Psoas muscle (tissue), 8 donors: ENCODE data around the gene TMEM116. TPM values are rescaled to one million over a fixed set of nuclear protein-coding genes. Genes with fewer than 3 reads are reported as not detected.
A peak's percentile ranks its signal among the peaks of the same experiment; 100 is the strongest.

Source experiments
- ATAC-seq, 4 donors: fragments of 200-7000 bp; cut with Tn5 transposase; one replicate each; pipeline ENCODE4 v1.9.1; 2020; ENCODE audit warnings: moderate library complexity in 3 of 4, mild to moderate bottlenecking in 2 of 4
- DNase-seq, 2 donors: peaks; one replicate each; pipeline ENCODE4 v3.0.0-alpha.2; 2020
- H3K27ac ChIP-seq: fragments of 200-600 bp; one replicate; pipeline ENCODE4 v1.8.0; 2022
- H3K27me3 ChIP-seq, 3 donors: fragments of 200-600 bp in 1 of 3; one replicate each; pipeline versions ENCODE4 v1.6.1 to v1.8.0; 2013 to 2022; ENCODE audit warnings: low read length in 2 of 3, mild to moderate bottlenecking in 2 of 3, moderate library complexity in 1 of 3; ENCODE audit not compliant: insufficient read depth in 3 of 3
- H3K36me3 ChIP-seq, 2 donors: fragments of 200-600 bp in 1 of 2; one replicate each; pipeline versions ENCODE4 v1.6.1 to v1.8.0; 2013 to 2022; ENCODE audit warnings: low read depth in 1 of 2, mild to moderate bottlenecking in 1 of 2, moderate library complexity in 1 of 2; ENCODE audit not compliant: insufficient read depth in 1 of 2
- H3K4me1 ChIP-seq: fragments of 200-600 bp; one replicate; pipeline ENCODE4 v1.8.0; 2022
- H3K4me3 ChIP-seq: fragments of 200-600 bp; one replicate; pipeline ENCODE4 v1.8.0; 2022; ENCODE audit warnings: mild to moderate bottlenecking
- H3K9me3 ChIP-seq: fragments of 200-600 bp; one replicate; pipeline ENCODE4 v1.8.0; 2022
- CTCF ChIP-seq: fragments of 200-600 bp; IDR thresholded peaks from one replicate; pipeline ENCODE4 v1.8.0; 2022; ENCODE audit warnings: antibody characterized with exemption
- WGBS, 3 donors: extraction: QIAGEN DNeasy Blood & Tissue Kit; methylation state at CpG; one replicate each; pipeline versions ENCODE4 v1.1.6 to v1.1.7; 2013; 5-methylcytosine and 5-hydroxymethylcytosine counted together
- intact Hi-C, 2 donors: fragments of 100-400 bp; cut with DNase I; formaldehyde crosslinking; loops; one replicate each; pipeline versions ENCODE4 v1.11.0 to v1.14.2; 2022
- polyA plus RNA-seq, 3 donors: library from polyadenylated mRNA; stranded (reverse); fragments of 200-250 nt; gene quantifications; one replicate each; pipeline ENCODE4 v1.2.3, GENCODE V29; 2013
- total RNA-seq, 4 donors: library from RNA; stranded (reverse); fragmentation: NEBNext Ultra II Directional in 2 of 4; extraction: Animal tissue kit (Norgen Biotek cat#: 25700) in 2 of 4; gene quantifications; one replicate each; pipeline versions ENCODE4 v1.2.1 to v1.2.4, GENCODE V29; 2021 to 2023
- donor health status: healthy with polysubstance abuse.
- donor health status: DM: no; HTN: no; CAD: no; lungs with moderate emphysema.
- donor health status: Bipolar disorder and iron deficiency.
- donor health status: healthy.
- donor health status: DM: yes; HTN: yes; CAD: no.
- donor health status: DM: no; HTN: no; CAD: no.
- donor health status: DM: no; HTN: no; CAD: no.
- donor health status: DM: yes; HTN: yes; CAD: no.

The TMEM116 gene
- total and polyA plus RNA-seq, 7 donors = 3.2 to 12.5 (median 5.4) TPM

- 57 to 61% (median 59%) methylated on average over 4 of the region's 4 CpGs for WGBS, 3 donors
- no peak for ATAC-seq
- peaks cover 11 to 92% of the 10 kb centered on the region in 2 donors for H3K36me3 ChIP-seq
Measured at GRCh38 chr12:112025808-112026375, 12.9 kb upstream of the TMEM116 start.

GRCh38 chr12:112023759-112024396 is 10.9 kb upstream of the TMEM116 start:
- 58 to 88% (median 73%) methylated on average over 4 of the region's 4 CpGs for WGBS, 3 donors
- peaks cover 3% of the 10 kb centered on the region for H3K4me1 ChIP-seq
- DNase-seq = no peak
- TF ChIP-seq CTCF = no peak
- H3K36me3 ChIP-seq = peaks cover 7 to 83% of the 10 kb centered on the region in 2 donors
- H3K9me3 ChIP-seq = no peaks in the 10 kb centered on the region
- no peak for ATAC-seq
- intact Hi-C loops = no loop called here
- no peak overlapping the region for H3K4me3 ChIP-seq
- no peak overlapping the region for H3K27ac ChIP-seq
- no peaks in the 10 kb centered on the region for H3K27me3 ChIP-seq

More at GRCh38 chr12:112025808-112026375, 12.9 kb upstream of the TMEM116 start:
- no peak overlapping the region for H3K27ac ChIP-seq
- no peak for DNase-seq
- H3K27me3 ChIP-seq = no peaks in the 10 kb centered on the region
- intact Hi-C loops = no loop called here
- H3K4me1 ChIP-seq = no peaks in the 10 kb centered on the region
- H3K9me3 ChIP-seq = no peaks in the 10 kb centered on the region
- H3K4me3 ChIP-seq = no peak overlapping the region
- no peak for TF ChIP-seq CTCF

GRCh38 chr12:112022241-112023016 is 9.5 kb upstream of the TMEM116 start:
- no peak overlapping the region for H3K4me3 ChIP-seq
- H3K9me3 ChIP-seq = no peaks in the 10 kb centered on the region
- no peak for TF ChIP-seq CTCF
- H3K36me3 ChIP-seq = peaks cover 5 to 76% of the 10 kb centered on the region in 2 donors
- 83 to 91% (median 86%) methylated on average over 11 of the region's 11 CpGs for WGBS, 3 donors
- H3K27me3 ChIP-seq = no peaks in the 10 kb centered on the region
- intact Hi-C loops = no loop called here
- ATAC-seq (peak in 2 of 4 donors; percentile 6 to 40), DNase-seq (no peak)
- peaks cover 12% of the 10 kb centered on the region for H3K4me1 ChIP-seq
- H3K27ac ChIP-seq = no peak overlapping the region

GRCh38 chr12:112020947-112021457 is 8.0 kb upstream of the TMEM116 start:
- WGBS, 3 donors = 86 to 89% (median 88%) methylated on average over 8 of the region's 8 CpGs
- ATAC-seq (no peak), DNase-seq (no peak)
- Histone ChIP-seq H3K27ac (no peak overlapping the region), H3K4me3 (no peak overlapping the region), H3K9me3 (no peaks in the 10 kb centered on the region), H3K27me3 (no peaks in the 10 kb centered on the region), H3K4me1 (peaks cover 12% of the 10 kb centered on the region), H3K36me3 (peaks cover 4 to 78% of the 10 kb centered on the region in 2 donors)
- no peak for TF ChIP-seq CTCF
- intact Hi-C loops = no loop called here
